GM12874 (cell line): ENCODE data around the gene PSPH.

Source experiments
- TF ChIP-seq, protein P1 (sequence below): IDR thresholded peaks from 2 replicates; pipeline ENCODE4 v1.5.1; 2011; ENCODE audit warnings: low read depth, mild to moderate bottlenecking, control low read depth, low read length, moderate library complexity; ENCODE audit not compliant: insufficient read depth

Gene PSPH

DNA sequence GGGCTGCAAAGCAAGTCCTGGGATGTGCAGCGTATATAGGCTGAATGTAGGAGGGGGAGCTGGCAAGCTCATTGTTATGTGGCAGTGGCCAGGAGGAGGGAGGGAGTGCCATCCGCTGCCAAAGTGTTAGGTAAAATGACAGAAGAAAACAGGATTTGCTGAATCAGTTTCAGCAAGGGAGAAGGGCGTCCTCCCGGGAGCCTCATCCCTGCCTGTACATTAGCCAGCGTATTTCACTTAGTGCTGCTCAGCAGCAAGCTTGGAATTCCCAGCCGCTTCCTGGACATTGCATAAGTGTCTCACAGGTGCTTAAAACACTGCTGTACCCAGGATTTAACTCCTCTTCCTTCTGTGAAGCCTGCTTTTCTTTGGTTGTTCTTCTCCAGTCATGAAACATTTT is 84.4 kb downstream of the PSPH start:
- TF ChIP-seq, protein P1, sequence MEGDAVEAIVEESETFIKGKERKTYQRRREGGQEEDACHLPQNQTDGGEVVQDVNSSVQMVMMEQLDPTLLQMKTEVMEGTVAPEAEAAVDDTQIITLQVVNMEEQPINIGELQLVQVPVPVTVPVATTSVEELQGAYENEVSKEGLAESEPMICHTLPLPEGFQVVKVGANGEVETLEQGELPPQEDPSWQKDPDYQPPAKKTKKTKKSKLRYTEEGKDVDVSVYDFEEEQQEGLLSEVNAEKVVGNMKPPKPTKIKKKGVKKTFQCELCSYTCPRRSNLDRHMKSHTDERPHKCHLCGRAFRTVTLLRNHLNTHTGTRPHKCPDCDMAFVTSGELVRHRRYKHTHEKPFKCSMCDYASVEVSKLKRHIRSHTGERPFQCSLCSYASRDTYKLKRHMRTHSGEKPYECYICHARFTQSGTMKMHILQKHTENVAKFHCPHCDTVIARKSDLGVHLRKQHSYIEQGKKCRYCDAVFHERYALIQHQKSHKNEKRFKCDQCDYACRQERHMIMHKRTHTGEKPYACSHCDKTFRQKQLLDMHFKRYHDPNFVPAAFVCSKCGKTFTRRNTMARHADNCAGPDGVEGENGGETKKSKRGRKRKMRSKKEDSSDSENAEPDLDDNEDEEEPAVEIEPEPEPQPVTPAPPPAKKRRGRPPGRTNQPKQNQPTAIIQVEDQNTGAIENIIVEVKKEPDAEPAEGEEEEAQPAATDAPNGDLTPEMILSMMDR: no peak

- TF ChIP-seq, protein P1: no peak
Observed at GRCh38 chr7:55965805-55966421, 85.3 kb downstream of the PSPH start.

DNA sequence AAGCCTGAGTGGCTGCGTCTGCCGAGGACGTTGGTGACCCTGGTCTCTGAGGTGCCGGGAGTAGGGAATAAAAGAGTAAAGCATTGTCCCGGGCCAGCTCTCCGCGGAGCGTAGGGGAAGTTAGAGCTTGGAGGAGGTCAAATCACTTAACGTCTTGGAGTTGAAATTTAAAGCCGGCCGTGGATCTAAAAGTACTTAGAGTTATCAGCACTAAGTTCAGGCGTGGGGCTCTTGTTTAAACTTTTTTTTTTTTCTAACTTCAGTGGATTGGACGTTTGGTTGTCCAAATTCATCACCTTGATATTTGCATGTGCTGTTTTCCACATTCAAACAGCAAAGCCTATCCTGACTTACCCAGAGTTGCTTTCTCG is 86.2 kb downstream of the PSPH start:
- TF ChIP-seq, protein P1: no peak

- TF ChIP-seq, protein P1: peak; percentile 69
Observed at GRCh38 chr7:55964261-55965099, 86.8 kb downstream of the PSPH start, which contains the start of gene NIPSNAP2. Gene NIPSNAP2, plus strand, starts transcription at chr7:55964585. Its CDS starts 25 bp downstream, at chr7:55964610.

- TF ChIP-seq, protein P1: no peak
Observed at GRCh38 chr7:55963584-55964168, 87.6 kb downstream of the PSPH start.

DNA sequence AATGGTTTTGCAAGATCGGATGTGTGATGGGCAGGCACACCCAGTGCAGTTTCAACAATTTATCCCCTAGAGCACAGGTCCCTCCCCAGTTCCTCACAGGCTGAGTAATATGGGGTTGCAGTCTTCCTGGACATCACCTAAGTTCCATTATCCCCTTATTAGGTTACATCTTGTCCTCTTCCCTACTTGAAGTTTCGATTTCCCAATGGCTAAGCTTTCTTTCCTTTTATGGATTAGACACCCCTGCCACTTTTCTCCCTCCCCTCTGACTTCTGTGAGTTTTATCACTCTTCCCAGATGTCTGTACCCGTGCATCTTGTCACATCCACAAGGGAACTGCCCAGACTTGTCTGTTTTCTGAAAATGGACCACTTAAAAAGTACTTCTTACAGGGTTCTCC is 89.2 kb downstream of the PSPH start:
- TF ChIP-seq, protein P1: no peak
